Stimulated activated CD8-positive, alpha-beta memory T cell treated with anti-CD3 and anti-CD28 coated beads, Interleukin-2, amount 100 ng/mL, for 48 hours (primary cell): ENCODE data around the gene SP2.

Experiments
- DNase-seq, 2 donors: peaks; one replicate each; pipeline ENCODE4 v3.0.0-alpha.2; 2020; ENCODE audit warnings: low read depth in 2 of 2

Gene SP2

DNA sequence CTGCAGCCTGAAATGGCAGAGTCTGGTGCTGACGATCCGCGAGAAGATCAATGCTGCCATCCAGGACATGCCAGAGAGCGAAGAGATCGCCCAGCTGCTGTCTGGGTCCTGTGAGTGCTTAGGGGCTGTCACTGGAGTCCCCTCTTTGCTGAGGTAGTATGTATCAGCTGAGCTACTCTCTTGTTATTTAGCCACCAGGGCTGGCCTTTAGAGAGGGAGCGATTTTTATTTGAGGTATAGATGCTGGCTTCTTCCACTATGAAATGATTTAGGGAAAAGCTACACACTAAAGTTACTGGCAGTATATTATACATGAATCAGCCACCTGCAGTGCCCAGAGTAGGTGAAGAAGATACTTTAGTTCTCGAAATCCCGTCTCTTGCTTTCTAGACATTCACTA lies 77.5 kb downstream of the SP2 start:
- DNase-seq = no peak

DNA sequence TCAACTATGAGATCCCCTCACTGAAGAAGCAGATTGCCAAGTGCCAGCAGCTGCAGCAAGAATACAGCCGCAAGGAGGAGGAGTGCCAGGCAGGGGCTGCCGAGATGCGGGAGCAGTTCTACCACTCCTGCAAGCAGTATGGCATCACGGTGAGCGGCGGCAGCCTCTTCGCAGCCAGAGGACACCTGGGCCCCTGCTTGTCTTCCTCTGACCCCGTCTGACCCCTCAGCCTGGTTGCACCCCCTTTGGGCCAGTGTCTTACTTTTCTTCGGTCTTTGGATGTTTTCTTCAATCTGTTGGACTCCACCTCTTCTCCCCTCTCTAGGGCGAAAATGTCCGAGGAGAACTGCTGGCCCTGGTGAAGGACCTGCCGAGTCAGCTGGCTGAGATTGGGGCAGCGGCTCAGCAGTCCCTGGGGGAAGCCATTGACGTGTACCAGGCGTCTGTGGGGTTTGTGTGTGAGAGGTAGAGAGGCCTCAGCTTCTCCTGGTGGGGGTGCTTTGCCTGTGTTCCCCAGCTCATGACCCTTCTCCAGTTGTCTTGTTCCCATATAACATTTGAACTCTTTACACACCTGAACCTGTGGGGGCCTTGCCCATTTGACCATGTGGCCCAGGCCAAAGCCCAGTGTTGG lies 79.3 kb downstream of the SP2 start:
- DNase-seq = no peak

DNA sequence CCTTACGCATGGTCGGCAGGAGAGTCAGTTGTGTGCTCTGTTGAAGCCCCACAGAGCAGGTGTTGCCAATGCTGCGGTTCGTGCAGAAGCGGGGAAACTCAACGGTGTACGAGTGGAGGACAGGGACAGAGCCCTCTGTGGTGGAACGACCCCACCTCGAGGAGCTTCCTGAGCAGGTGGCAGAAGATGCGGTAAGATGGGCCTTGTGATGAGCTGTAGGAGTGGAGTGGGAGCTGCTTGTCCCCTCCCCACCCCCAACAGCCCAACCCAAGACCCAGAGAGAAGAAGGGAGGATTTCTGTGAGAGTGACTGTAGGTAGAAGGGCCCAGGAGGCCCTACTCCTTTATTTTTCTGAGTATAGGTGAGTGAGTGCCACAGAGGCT lies 79.8 kb downstream of the SP2 start:
- DNase-seq = no peak

DNA sequence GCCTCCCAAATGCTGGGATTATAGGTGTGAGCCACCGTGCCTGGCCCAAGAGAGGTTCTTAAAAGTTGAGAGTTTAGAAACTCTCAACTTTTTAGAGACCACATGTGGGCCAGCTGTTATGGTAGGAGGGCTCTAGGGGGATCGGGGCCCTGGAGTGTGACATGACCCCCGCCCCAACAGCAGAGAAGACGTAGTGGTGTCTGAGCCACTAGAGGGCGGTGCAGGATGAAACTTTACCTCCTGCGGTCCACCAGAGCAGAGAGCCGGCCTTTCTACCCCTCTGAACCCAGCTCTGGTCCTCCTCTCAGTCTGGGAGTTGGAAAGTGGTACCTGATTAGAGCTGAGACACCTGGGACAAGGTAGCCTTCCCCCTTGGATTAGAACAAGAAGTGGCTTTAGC lies 82.3 kb downstream of the SP2 start:
- peak; percentile 21 to 28 for DNase-seq
